GM06990 (cell line): ENCODE results near the gene MKX.

Experiments
- DNase-seq: peaks from one replicate; pipeline ENCODE4 v3.0.0-alpha.2; 2011; ENCODE audit not compliant: insufficient read length; ENCODE audit errors: extremely low read depth
- H3K27me3 ChIP-seq: replicated peaks from 2 replicates; pipeline ENCODE4 v1.6.0; 2011; ENCODE audit warnings: low read length; ENCODE audit not compliant: control insufficient read depth, insufficient read depth
- H3K36me3 ChIP-seq: 2 replicates; pipeline ENCODE4 v1.5.1; 2011; ENCODE audit warnings: low read length; ENCODE audit not compliant: control insufficient read depth, insufficient read depth
- H3K4me3 ChIP-seq: replicated peaks from 2 replicates; pipeline ENCODE4 v1.5.1; 2011; ENCODE audit warnings: low read depth, mild to moderate bottlenecking, control low read depth, low read length
- CTCF ChIP-seq: IDR thresholded peaks from 2 replicates; pipeline ENCODE4 v1.5.1; 2011; ENCODE audit warnings: low read length, control low read depth, mild to moderate bottlenecking, inconsistent platforms; ENCODE audit not compliant: insufficient read depth, poor library complexity, severe bottlenecking

MKX gene

DNA sequence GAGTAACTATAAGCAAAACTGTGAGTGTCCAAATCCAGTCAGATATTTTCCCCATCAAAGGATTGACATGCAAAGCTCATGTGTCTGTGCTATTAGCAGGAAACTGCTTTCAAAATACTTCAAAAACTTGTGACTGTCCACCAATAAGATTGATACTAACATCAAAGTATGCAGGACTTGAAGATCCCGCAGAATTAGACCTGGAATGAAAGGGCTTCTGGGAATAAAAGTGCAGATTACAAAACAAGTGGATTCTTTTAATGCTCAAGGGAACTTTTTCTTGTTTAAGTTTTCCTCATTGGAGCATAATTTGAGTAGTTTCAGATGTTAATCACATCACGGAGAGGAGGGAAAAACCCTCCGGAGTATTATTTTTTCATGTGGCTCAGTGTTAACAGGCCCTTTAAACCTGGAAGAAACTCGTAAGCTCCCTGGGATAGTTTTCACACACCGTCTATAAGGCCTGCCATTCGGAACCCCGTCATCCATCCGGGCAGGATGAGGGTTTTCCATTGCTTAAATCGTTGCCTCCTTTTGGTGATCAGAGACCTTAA is 33.9 kb upstream of the MKX start:
- H3K27me3 ChIP-seq = no peaks in the 10 kb centered on the region
- TF ChIP-seq CTCF = no peak
- no peak overlapping the region for H3K4me3 ChIP-seq
- H3K36me3 ChIP-seq = no peaks in the 10 kb centered on the region
- no peak for DNase-seq

- DNase-seq = no peak
- TF ChIP-seq CTCF = no peak
- H3K4me3 ChIP-seq = no peak overlapping the region
- H3K36me3 ChIP-seq = no peaks in the 10 kb centered on the region
- no peaks in the 10 kb centered on the region for H3K27me3 ChIP-seq
Observed at GRCh38 chr10:27774831-27775230, 29.2 kb upstream of the MKX start.

DNA sequence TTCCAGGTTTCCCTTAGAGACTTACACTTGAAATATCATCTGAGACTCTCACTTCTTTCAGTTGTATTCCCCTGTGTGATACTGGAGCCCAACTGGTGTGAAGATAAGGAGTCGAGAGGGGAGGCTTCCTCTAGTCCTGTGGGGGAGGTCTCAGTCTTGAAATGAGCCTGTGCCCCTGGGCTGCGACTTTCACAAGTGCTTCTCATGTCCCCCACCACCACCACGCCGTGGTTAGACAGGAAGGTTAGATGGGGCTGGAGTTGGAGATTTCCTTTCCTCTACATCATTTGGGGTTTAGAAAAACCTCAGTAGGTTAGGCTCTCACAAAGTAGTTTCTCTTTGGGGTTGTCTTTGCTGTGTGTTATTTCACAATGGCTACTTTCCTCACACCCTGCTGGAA is 25.6 kb upstream of the MKX start:
- no peak for TF ChIP-seq CTCF
- no peaks in the 10 kb centered on the region for H3K36me3 ChIP-seq
- no peak overlapping the region for H3K4me3 ChIP-seq
- DNase-seq = no peak
- H3K27me3 ChIP-seq = no peaks in the 10 kb centered on the region

GRCh38 chr10:27770181-27770580 is 24.6 kb upstream of the MKX start:
- TF ChIP-seq CTCF = no peak
- no peak for DNase-seq
- H3K36me3 ChIP-seq = no peaks in the 10 kb centered on the region
- H3K4me3 ChIP-seq = no peak overlapping the region
- H3K27me3 ChIP-seq = no peaks in the 10 kb centered on the region

DNA sequence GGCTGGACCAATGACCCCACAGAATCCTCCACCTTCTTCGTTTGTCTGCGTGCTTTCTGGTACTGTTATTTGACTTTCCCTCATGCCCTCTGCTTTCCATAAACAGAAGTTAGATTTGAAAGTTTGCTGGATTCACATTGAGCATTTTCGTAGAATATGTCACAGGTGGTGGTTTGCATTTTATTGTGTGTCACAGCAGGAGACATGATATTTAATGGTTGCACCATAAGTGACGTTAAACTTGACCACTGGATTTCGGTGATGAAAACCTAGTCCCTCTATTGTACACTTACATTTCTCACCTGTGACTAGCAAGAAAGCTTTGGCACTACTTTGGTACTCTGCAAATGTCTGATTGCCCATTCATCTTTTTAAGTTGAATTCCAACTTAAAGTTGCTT is 15.2 kb upstream of the MKX start:
- Histone ChIP-seq H3K4me3 (no peak overlapping the region), H3K36me3 (no peaks in the 10 kb centered on the region), H3K27me3 (no peaks in the 10 kb centered on the region)
- no peak for DNase-seq
- TF ChIP-seq CTCF = no peak
